A673 (cell line): ENCODE data around the gene EML6. TPM values are rescaled to one million over a fixed set of nuclear protein-coding genes. Genes with fewer than 3 reads are reported as not detected.

Source experiments
- BruUV-seq: library from RNA; stranded (reverse); fragments of 400-500 nt; replicated peaks from 2 replicates; lab custom pipeline; 2021; lab: Mats Ljungman, UMichigan
- CTCF ChIA-PET: fragments of 300-600 bp; sonication (Branson Sonifier 250); formaldehyde crosslinking; loops from one replicate; lab custom pipeline; 2022; ENCODE audit warnings: antibody characterized with exemption; lab: Charles Lee
- POLR2A ChIA-PET: fragments of 300-600 bp; sonication (Branson Sonifier 250); formaldehyde crosslinking; loops from one replicate; lab custom pipeline; 2022; ENCODE audit warnings: antibody characterized with exemption; ENCODE audit not compliant: low non-redundant PET; lab: Charles Lee
- DNase-seq: peaks from one replicate; pipeline ENCODE4 v3.0.0-alpha.2; 2015; ENCODE audit warnings: low spot score
- H3K27ac ChIP-seq: fragments of 200-600 bp; sonication (generic); 2 replicates; pipeline ENCODE4 v1.5.1; 2016; ENCODE audit warnings: mixed run types, low read depth, mild to moderate bottlenecking, mixed read lengths, antibody characterized with exemption, low read length; ENCODE audit not compliant: poor library complexity, severe bottlenecking
- H3K27me3 ChIP-seq: fragments of 200-600 bp; sonication (generic); replicated peaks from 2 replicates; pipeline ENCODE4 v1.6.1; 2017; ENCODE audit warnings: mixed run types, low read depth, mild to moderate bottlenecking, mixed read lengths, antibody characterized with exemption, low read length; ENCODE audit not compliant: insufficient read depth, poor library complexity
- H3K36me3 ChIP-seq: fragments of 200-600 bp; sonication (generic); 2 replicates; pipeline ENCODE4 v1.6.1; 2016; ENCODE audit warnings: mixed run types, mild to moderate bottlenecking, mixed read lengths, antibody characterized with exemption, low read length; ENCODE audit not compliant: insufficient read depth, poor library complexity, severe bottlenecking
- H3K4me1 ChIP-seq: fragments of 200-600 bp; sonication (generic); 2 replicates; pipeline ENCODE4 v1.6.1; 2017; ENCODE audit warnings: mixed run types, mild to moderate bottlenecking, mixed read lengths, antibody characterized with exemption, low read length; ENCODE audit not compliant: insufficient read depth, poor library complexity, severe bottlenecking
- H3K4me3 ChIP-seq: fragments of 200-600 bp; sonication (generic); 2 replicates; pipeline ENCODE4 v1.5.1; 2016; ENCODE audit warnings: low read depth, mixed run types, mild to moderate bottlenecking, mixed read lengths, low read length; ENCODE audit not compliant: poor library complexity, severe bottlenecking
- H3K9me3 ChIP-seq: fragments of 200-600 bp; sonication (generic); 2 replicates; pipeline ENCODE4 v1.6.1; 2016; ENCODE audit warnings: mixed run types, low read depth, mild to moderate bottlenecking, mixed read lengths, antibody characterized with exemption, low read length; ENCODE audit not compliant: poor library complexity, severe bottlenecking
- CTCF ChIP-seq: fragments of 300-800, 200-600 bp; sonication (generic); conservative IDR thresholded peaks from 2 replicates; pipeline ENCODE4 v1.5.1; 2017; ENCODE audit warnings: low read depth, mild to moderate bottlenecking, antibody characterized with exemption, low read length, moderate library complexity, mixed read lengths
- EZH2 ChIP-seq: fragments of 200-600 bp; sonication (generic); IDR thresholded peaks from 2 replicates; pipeline ENCODE4 v1.6.1; 2017; ENCODE audit warnings: borderline replicate concordance, low read depth, mild to moderate bottlenecking, mixed read lengths, antibody characterized with exemption, low read length; ENCODE audit not compliant: poor library complexity, severe bottlenecking
- intact Hi-C: fragments of 100-400 bp; cut with micrococcal nuclease; formaldehyde crosslinking; loops from one replicate; pipeline ENCODE4 v1.10.0; 2022; ENCODE audit not compliant: unreplicated experiment
- total RNA-seq: library from RNA; stranded (reverse); gene quantifications from 2 replicates; pipeline ENCODE4 v1.2.3, GENCODE V29; 2021

EML6 gene
- total RNA-seq, 1 experiment from 2014 or later, result 1.9 TPM

- TF ChIP-seq CTCF (no peak), EZH2 (no peak)
- Histone ChIP-seq H3K36me3 (no peaks in the 10 kb centered on the region), H3K9me3 (no peaks in the 10 kb centered on the region), H3K27ac (peak overlapping the region; percentile 83), H3K4me3 (no peak overlapping the region), H3K27me3 (no peaks in the 10 kb centered on the region), H3K4me1 (peaks cover 33% of the 10 kb centered on the region)
- no TSS peak for BruUV-seq
- CTCF ChIA-PET, result no interaction called here
- POLR2A ChIA-PET, result no interaction called here
- DNase-seq, result no peak
- intact Hi-C loops, result no loop called here
These were observed 240.8 kb downstream of the EML6 start for GRCh38 chr2:54964271-54964670.

GRCh38 chr2:54964816-54965215, 241.4 kb downstream of the EML6 start:
- Histone ChIP-seq H3K27ac (peak overlapping the region; percentile 83), H3K9me3 (no peaks in the 10 kb centered on the region), H3K4me1 (peaks cover 33% of the 10 kb centered on the region), H3K27me3 (no peaks in the 10 kb centered on the region), H3K36me3 (no peaks in the 10 kb centered on the region), H3K4me3 (peak overlapping the region; percentile 16)
- DNase-seq, result no peak
- intact Hi-C loops, result no loop called here
- TSS peak; percentile 56 for BruUV-seq
- ChIA-PET CTCF (no interaction called here), POLR2A (interaction anchor here (0.6 kb wide), 1 partner anchor 28 kb away, joined by 3 read pairs; no protein-coding TSS in a partner anchor)
- TF ChIP-seq EZH2 (no peak), CTCF (no peak)

GRCh38 chr2:54965425-54965824, 242.0 kb downstream of the EML6 start:
- Histone ChIP-seq H3K36me3 (peaks cover 4% of the 10 kb centered on the region), H3K27ac (peak overlapping the region; percentile 83), H3K9me3 (no peaks in the 10 kb centered on the region), H3K4me1 (peaks cover 33% of the 10 kb centered on the region), H3K27me3 (no peaks in the 10 kb centered on the region), H3K4me3 (peak overlapping the region; percentile 16)
- ChIA-PET CTCF (interaction anchor here (1.2 kb wide), 1 partner anchor 66 kb away, joined by 3 read pairs; no protein-coding TSS in a partner anchor), POLR2A (interaction anchor here (0.6 kb wide), 1 partner anchor 28 kb away, joined by 3 read pairs; no protein-coding TSS in a partner anchor)
- TF ChIP-seq CTCF (no peak), EZH2 (no peak)
- no TSS peak for BruUV-seq
- intact Hi-C loops, result no loop called here
- DNase-seq, result peak; percentile 93
